Endodermal cell (in vitro differentiated cells): Measurements from ENCODE around the gene CHKB. TPM values are rescaled to one million over a fixed set of nuclear protein-coding genes. Genes with fewer than 3 reads are reported as not detected.

Experiments
- DNase-seq: peaks from one replicate; pipeline ENCODE4 v3.0.0-alpha.2; 2017
- H3K27ac ChIP-seq: 2 replicates; pipeline ENCODE4 v1.5.1; 2013; ENCODE audit warnings: mild to moderate bottlenecking, low read depth, low read length, moderate library complexity
- H3K27me3 ChIP-seq: 2 replicates; pipeline ENCODE4 v1.6.1; 2013; ENCODE audit warnings: mild to moderate bottlenecking, low read length, moderate library complexity; ENCODE audit not compliant: insufficient read depth, control insufficient read depth, poor library complexity, severe bottlenecking
- H3K36me3 ChIP-seq: 2 replicates; pipeline ENCODE4 v1.7.0; 2013; ENCODE audit warnings: mild to moderate bottlenecking, low read length, moderate library complexity; ENCODE audit not compliant: control insufficient read depth, insufficient read depth
- H3K4me1 ChIP-seq: one replicate; pipeline ENCODE4 v1.7.0; 2013; ENCODE audit warnings: low read length; ENCODE audit not compliant: control insufficient read depth, insufficient read depth
- H3K4me3 ChIP-seq: 2 replicates; pipeline ENCODE4 v1.5.1; 2013; ENCODE audit warnings: mild to moderate bottlenecking, low read length, moderate library complexity
- H3K9ac ChIP-seq: 2 replicates; pipeline ENCODE4 v1.6.1; 2013; ENCODE audit warnings: mild to moderate bottlenecking, low read length, moderate library complexity; ENCODE audit not compliant: poor library complexity, severe bottlenecking; ENCODE audit errors: extremely low read depth
- H3K9me3 ChIP-seq: 2 replicates; pipeline ENCODE4 v1.6.1; 2013; ENCODE audit warnings: mild to moderate bottlenecking, low read length, moderate library complexity; ENCODE audit not compliant: control insufficient read depth
- H3K27ac Mint-ChIP-seq: 2 replicates; pipeline ENCODE4 v1.8.0; 2020; ENCODE audit warnings: mixed read lengths
- H3K27me3 Mint-ChIP-seq: 2 replicates; pipeline ENCODE4 v1.8.0; 2021; ENCODE audit warnings: mild to moderate bottlenecking, mixed read lengths; ENCODE audit not compliant: insufficient read depth
- H3K36me3 Mint-ChIP-seq: 2 replicates; pipeline ENCODE4 v1.8.0; 2020; ENCODE audit warnings: low read depth, mixed read lengths
- H3K4me1 Mint-ChIP-seq: 2 replicates; pipeline ENCODE4 v1.8.0; 2020; ENCODE audit warnings: mixed read lengths
- H3K4me3 Mint-ChIP-seq: 2 replicates; pipeline ENCODE4 v1.8.0; 2020; ENCODE audit warnings: mild to moderate bottlenecking, moderate library complexity, mixed read lengths
- H3K9me3 Mint-ChIP-seq: 2 replicates; pipeline ENCODE4 v1.8.0; 2020; ENCODE audit warnings: mild to moderate bottlenecking, mixed read lengths
- WGBS, 2 experiments: methylation state at CpG; one replicate each; pipeline versions ENCODE4 v1.1.5 to v1.1.7; 2013; ENCODE audit warnings: missing lambda C conversion rate in 2 of 2, mixed read lengths in 1 of 2; ENCODE audit not compliant: insufficient coverage in 1 of 2, insufficient read length in 1 of 2; 5-methylcytosine and 5-hydroxymethylcytosine counted together
- total RNA-seq, 2 donors: library from RNA; stranded (reverse); fragmentation: NEBNext Ultra II Directional in 1 of 2; extraction: Animal tissue kit (Norgen Biotek cat#: 25700) in 1 of 2; gene quantifications; 2 replicates in 1 of 2; 3 replicates in 1 of 2; pipeline ENCODE4 v1.2.1, GENCODE V29; 2021
- TF ChIP-seq, protein P1 (sequence below): fragments of 200-600 bp; sonication (generic); conservative IDR thresholded peaks from 2 replicates; pipeline ENCODE4 v1.5.0; 2021; ENCODE audit warnings: antibody characterized with exemption, mild to moderate bottlenecking

The CHKB gene
- total RNA-seq, 2 donors from 2014 or later: 108 TPM

DNA sequence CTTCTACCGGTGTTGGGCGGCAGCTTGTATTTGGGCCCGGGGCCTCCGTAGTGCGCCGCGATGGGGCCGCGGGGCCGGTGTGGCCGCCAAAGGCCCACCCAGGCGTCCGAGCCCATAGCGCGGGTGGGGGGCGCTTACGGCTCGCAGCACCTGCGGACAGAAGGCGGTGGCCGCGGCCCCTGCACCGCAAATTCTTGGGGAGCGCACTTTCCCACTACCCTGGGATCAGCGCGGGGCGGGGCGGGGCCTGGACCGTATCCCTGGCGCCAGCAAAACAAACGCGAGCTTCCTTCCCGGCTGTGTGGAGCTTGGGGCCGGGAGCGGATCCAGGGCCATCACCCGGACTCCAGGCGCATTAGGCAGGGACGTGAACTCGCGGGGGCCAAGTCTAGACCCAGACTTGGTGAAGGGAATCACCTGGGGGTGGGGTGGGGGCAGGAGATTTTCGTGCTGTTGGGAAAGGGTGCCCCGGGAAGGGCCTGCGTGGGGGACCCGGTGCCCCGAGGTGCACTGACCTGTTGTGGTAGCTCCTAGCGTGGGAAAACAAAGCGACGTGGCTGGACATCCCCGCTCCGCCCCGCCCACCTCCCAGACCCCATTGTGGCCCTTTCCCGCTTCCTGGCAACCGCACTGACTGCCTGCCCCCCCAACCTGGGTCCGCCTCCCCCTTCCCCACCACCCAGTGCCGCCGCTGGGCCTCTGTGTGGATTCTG is 50.5 kb downstream of the CHKB start:
- peak overlapping the region; percentile 56 for H3K4me3 Mint-ChIP-seq
- peaks cover 62% of the 10 kb centered on the region for H3K27me3 Mint-ChIP-seq
- peak; percentile 78 for DNase-seq
- TF ChIP-seq, protein P1, sequence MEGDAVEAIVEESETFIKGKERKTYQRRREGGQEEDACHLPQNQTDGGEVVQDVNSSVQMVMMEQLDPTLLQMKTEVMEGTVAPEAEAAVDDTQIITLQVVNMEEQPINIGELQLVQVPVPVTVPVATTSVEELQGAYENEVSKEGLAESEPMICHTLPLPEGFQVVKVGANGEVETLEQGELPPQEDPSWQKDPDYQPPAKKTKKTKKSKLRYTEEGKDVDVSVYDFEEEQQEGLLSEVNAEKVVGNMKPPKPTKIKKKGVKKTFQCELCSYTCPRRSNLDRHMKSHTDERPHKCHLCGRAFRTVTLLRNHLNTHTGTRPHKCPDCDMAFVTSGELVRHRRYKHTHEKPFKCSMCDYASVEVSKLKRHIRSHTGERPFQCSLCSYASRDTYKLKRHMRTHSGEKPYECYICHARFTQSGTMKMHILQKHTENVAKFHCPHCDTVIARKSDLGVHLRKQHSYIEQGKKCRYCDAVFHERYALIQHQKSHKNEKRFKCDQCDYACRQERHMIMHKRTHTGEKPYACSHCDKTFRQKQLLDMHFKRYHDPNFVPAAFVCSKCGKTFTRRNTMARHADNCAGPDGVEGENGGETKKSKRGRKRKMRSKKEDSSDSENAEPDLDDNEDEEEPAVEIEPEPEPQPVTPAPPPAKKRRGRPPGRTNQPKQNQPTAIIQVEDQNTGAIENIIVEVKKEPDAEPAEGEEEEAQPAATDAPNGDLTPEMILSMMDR: no peak
- H3K27ac Mint-ChIP-seq: no peak overlapping the region
- peak overlapping the region; percentile 75 for H3K4me3 ChIP-seq
- WGBS, 2 experiments: 1 to 8% methylated on average over 25 to 53 of the region's 56 CpGs
- H3K27me3 ChIP-seq: peaks cover 57% of the 10 kb centered on the region
- no peak overlapping the region for H3K27ac ChIP-seq
- no peaks in the 10 kb centered on the region for H3K9me3 ChIP-seq
- H3K4me1 ChIP-seq: no peaks in the 10 kb centered on the region
- no peaks in the 10 kb centered on the region for H3K9me3 Mint-ChIP-seq
- no peaks in the 10 kb centered on the region for H3K36me3 Mint-ChIP-seq
- no peaks in the 10 kb centered on the region for H3K36me3 ChIP-seq
- H3K9ac ChIP-seq: no peak overlapping the region
- H3K4me1 Mint-ChIP-seq: peaks cover 6% of the 10 kb centered on the region

DNA sequence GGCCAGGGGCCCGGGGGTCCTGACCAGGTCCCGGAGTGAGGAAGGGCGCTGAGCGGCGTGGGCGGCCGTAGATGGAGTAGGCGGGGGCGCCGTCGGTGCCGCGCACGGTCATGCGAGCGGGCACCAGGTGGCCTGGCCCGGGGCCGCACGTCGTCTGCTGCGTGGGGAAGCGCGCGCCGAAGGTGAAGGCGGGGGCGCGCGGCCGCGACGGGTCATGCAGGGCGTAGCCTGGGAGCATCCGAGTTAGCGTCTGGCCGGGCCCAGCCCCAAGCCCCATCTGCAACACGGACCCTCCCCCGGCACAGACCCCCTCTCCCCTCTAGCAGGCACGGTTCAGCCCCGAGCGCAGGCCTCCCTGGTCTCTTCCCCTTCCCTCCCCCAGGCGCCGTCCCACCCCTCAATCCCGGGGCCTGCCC is 51.1 kb downstream of the CHKB start:
- H3K27me3 ChIP-seq: peaks cover 57% of the 10 kb centered on the region
- peak; percentile 75 for DNase-seq

DNA sequence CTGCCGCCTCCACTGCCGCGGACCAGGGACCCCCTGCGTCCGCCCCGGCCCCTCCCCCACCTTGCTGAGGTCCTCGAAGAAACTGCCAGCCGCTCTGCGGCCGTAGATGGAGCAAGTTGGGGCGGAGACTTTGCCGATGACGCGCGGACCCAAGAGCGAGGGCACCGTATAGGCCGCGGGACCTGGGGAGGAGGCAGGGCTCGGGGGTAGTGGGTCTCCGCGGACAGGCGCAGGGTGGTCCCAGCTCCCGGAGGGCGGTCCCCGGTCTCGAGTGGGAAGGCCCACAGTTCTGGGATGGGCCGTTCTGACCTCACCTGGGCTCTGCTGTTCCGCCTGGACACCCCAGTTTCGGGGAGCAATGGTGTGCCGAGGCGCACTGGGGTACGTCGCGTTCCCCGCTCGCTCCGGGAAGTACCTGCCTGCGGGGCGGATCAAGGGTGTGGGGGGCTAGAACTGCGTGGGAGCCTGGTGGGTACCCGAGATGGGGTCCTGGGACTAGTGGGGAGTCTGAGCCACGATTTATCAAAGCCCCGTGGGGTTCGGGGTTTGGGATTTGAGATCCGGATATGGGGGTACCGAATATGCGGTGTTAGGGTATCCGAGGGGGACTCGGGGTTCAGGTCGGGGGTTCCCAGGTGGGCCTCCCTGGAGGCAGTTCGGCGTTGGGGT is 51.6 kb downstream of the CHKB start:
- no peaks in the 10 kb centered on the region for H3K9me3 ChIP-seq
- peak; percentile 90 for DNase-seq
- Mint-ChIP-seq H3K4me1 (peaks cover 8% of the 10 kb centered on the region), H3K36me3 (no peaks in the 10 kb centered on the region), H3K9me3 (no peaks in the 10 kb centered on the region), H3K4me3 (peak overlapping the region; percentile 56), H3K27ac (no peak overlapping the region), H3K27me3 (peaks cover 65% of the 10 kb centered on the region)
- 12 to 14% methylated on average over 8 to 53 of the region's 53 CpGs for WGBS, 2 experiments
- H3K4me3 ChIP-seq: peak overlapping the region; percentile 75
- no peak overlapping the region for H3K27ac ChIP-seq
- H3K36me3 ChIP-seq: no peaks in the 10 kb centered on the region
- H3K27me3 ChIP-seq: peaks cover 57% of the 10 kb centered on the region
- TF ChIP-seq, protein P1: no peak
- no peaks in the 10 kb centered on the region for H3K4me1 ChIP-seq
- peak overlapping the region; percentile 41 for H3K9ac ChIP-seq

More for the DNA sequence above, 51.1 kb downstream of the CHKB start:
- Mint-ChIP-seq H3K4me3 (peak overlapping the region; percentile 56), H3K27ac (no peak overlapping the region), H3K4me1 (peaks cover 8% of the 10 kb centered on the region), H3K9me3 (no peaks in the 10 kb centered on the region), H3K27me3 (peaks cover 65% of the 10 kb centered on the region), H3K36me3 (no peaks in the 10 kb centered on the region)
- WGBS, 2 experiments: 6% methylated on average over 13 to 44 of the region's 44 CpGs
- TF ChIP-seq, protein P1: no peak
- Histone ChIP-seq H3K9me3 (no peaks in the 10 kb centered on the region), H3K27ac (no peak overlapping the region), H3K36me3 (no peaks in the 10 kb centered on the region), H3K9ac (peak overlapping the region; percentile 41), H3K4me3 (peak overlapping the region; percentile 75), H3K4me1 (no peaks in the 10 kb centered on the region)
